T1000 (cell line): ENCODE measurements around the gene PCA3.

ENCODE experiments used
- DNase-seq: peaks from one replicate; lab custom pipeline; 2025; ENCODE audit warnings: mixed read lengths; lab: John Stamatoyannopoulos, UW

The PCA3 gene

GRCh38 chr9:76756941-76757673, 7.1 kb upstream of the PCA3 start:
- DNase-seq, result no peak

GRCh38 chr9:76758476-76758875, 5.8 kb upstream of the PCA3 start:
- no peak for DNase-seq

- DNase-seq, result no peak
Observed at GRCh38 chr9:76759732-76760131, 4.5 kb upstream of the PCA3 start.

- DNase-seq, result no peak
Observed at GRCh38 chr9:76761448-76761847, 2.8 kb upstream of the PCA3 start.

GRCh38 chr9:76766126-76766525, 1.9 kb downstream of the PCA3 start:
- DNase-seq, result no peak

GRCh38 chr9:76772686-76773445, 8.6 kb downstream of the PCA3 start:
- no peak for DNase-seq

- no peak for DNase-seq
Observed at GRCh38 chr9:76784881-76785280, 20.6 kb downstream of the PCA3 start.

GRCh38 chr9:76785501-76785900, 21.3 kb downstream of the PCA3 start:
- DNase-seq, result no peak

- DNase-seq, result no peak
Observed at GRCh38 chr9:76787677-76788076, 23.4 kb downstream of the PCA3 start.

GRCh38 chr9:76789840-76790239, 25.6 kb downstream of the PCA3 start:
- no peak for DNase-seq

GRCh38 chr9:76793784-76794431, 29.7 kb downstream of the PCA3 start:
- no peak for DNase-seq

GRCh38 chr9:76796296-76796695, 32.1 kb downstream of the PCA3 start:
- DNase-seq, result no peak

- no peak for DNase-seq
Observed at GRCh38 chr9:76798527-76798926, 34.3 kb downstream of the PCA3 start.

GRCh38 chr9:76799473-76799872, 35.2 kb downstream of the PCA3 start:
- no peak for DNase-seq

- DNase-seq, result no peak
Observed at GRCh38 chr9:76800901-76801300, 36.7 kb downstream of the PCA3 start.

- DNase-seq, result no peak
Observed at GRCh38 chr9:76803083-76803482, 38.8 kb downstream of the PCA3 start.

GRCh38 chr9:76803762-76804161, 39.5 kb downstream of the PCA3 start:
- DNase-seq, result no peak

GRCh38 chr9:76808636-76809035, 44.4 kb downstream of the PCA3 start:
- DNase-seq, result no peak

GRCh38 chr9:76810377-76810957, 46.2 kb downstream of the PCA3 start:
- peak; percentile 21 for DNase-seq

- DNase-seq, result no peak
Observed at GRCh38 chr9:76812591-76812990, 48.4 kb downstream of the PCA3 start.

GRCh38 chr9:76817489-76817888, 53.3 kb downstream of the PCA3 start:
- peak; percentile 60 for DNase-seq

GRCh38 chr9:76818271-76818670, 54.0 kb downstream of the PCA3 start:
- peak; percentile 82 for DNase-seq

- DNase-seq, result no peak
Observed at GRCh38 chr9:76820431-76820830, 56.2 kb downstream of the PCA3 start.
